Astrocyte of the cerebellum (primary cell): Measurements from ENCODE around the gene RECQL5.
A peak's percentile ranks its signal among the peaks of the same experiment; 100 is the strongest.

Experiments
- DNase-seq: peaks from one replicate; pipeline ENCODE4 v3.0.0-alpha.2; 2011; ENCODE audit warnings: low read depth
- H3K4me3 ChIP-seq: 2 replicates; pipeline ENCODE4 v1.5.1; 2011; ENCODE audit warnings: mild to moderate bottlenecking, low read depth, low read length, moderate library complexity
- CTCF ChIP-seq: IDR thresholded peaks from 2 replicates; pipeline ENCODE4 v1.5.1; 2012; ENCODE audit warnings: low read length, low read depth, moderate library complexity, mild to moderate bottlenecking; ENCODE audit errors: missing control alignments
- in situ Hi-C: cut with HindIII; loops from 2 replicates; pipeline ENCODE4 v1.10.0; 2017; ENCODE audit warnings: low sequenced_read_pairs

Gene RECQL5

GRCh38 chr17:75637143-75637538, 29.8 kb downstream of the RECQL5 start:
- no peak for DNase-seq
- no peak for TF ChIP-seq CTCF
- H3K4me3 ChIP-seq, result no peak overlapping the region
- in situ Hi-C loops, result no loop called here

- in situ Hi-C loops, result no loop called here
- H3K4me3 ChIP-seq, result no peak overlapping the region
- no peak for TF ChIP-seq CTCF
- no peak for DNase-seq
These were observed 30.4 kb downstream of the RECQL5 start for GRCh38 chr17:75636381-75637142.

- DNase-seq, result no peak
- H3K4me3 ChIP-seq, result no peak overlapping the region
- no peak for TF ChIP-seq CTCF
- in situ Hi-C loops, result no loop called here
These were observed 31.2 kb downstream of the RECQL5 start for GRCh38 chr17:75635610-75636202.

GRCh38 chr17:75634754-75635609, 32.0 kb downstream of the RECQL5 start:
- no peak for DNase-seq
- in situ Hi-C loops, result no loop called here
- H3K4me3 ChIP-seq, result no peak overlapping the region
- no peak for TF ChIP-seq CTCF

- in situ Hi-C loops, result no loop called here
- DNase-seq, result no peak
- no peak for TF ChIP-seq CTCF
- no peak overlapping the region for H3K4me3 ChIP-seq
These were observed 32.6 kb downstream of the RECQL5 start for GRCh38 chr17:75634376-75634740.

GRCh38 chr17:75633486-75634375, 33.2 kb downstream of the RECQL5 start:
- TF ChIP-seq CTCF, result peak; percentile 83
- peak; percentile 77 for DNase-seq
- no peak overlapping the region for H3K4me3 ChIP-seq
- in situ Hi-C loops, result no loop called here
